Mucosa of stomach (tissue), 1 donor: ENCODE measurements around the gene GNAS.
"Not testable (repeated sequence)": the region's sequence is repeated elsewhere in the genome, so short reads cannot be mapped to it uniquely, and the experiment has no call there.

Experiments used
- H3K27me3 ChIP-seq: one replicate; pipeline ENCODE4 v1.7.0; 2013; ENCODE audit warnings: mild to moderate bottlenecking, low read length; ENCODE audit not compliant: control insufficient read depth, insufficient read depth
- H3K36me3 ChIP-seq: one replicate; pipeline ENCODE4 v1.7.0; 2013; ENCODE audit warnings: low read length; ENCODE audit not compliant: control insufficient read depth, insufficient read depth
- H3K4me1 ChIP-seq: one replicate; pipeline ENCODE4 v1.7.0; 2013; ENCODE audit warnings: mild to moderate bottlenecking, low read length; ENCODE audit not compliant: control insufficient read depth, insufficient read depth
- H3K4me3 ChIP-seq: one replicate; pipeline ENCODE4 v1.7.0; 2013; ENCODE audit warnings: low read length
- H3K9ac ChIP-seq: one replicate; pipeline ENCODE4 v1.7.0; 2013; ENCODE audit warnings: mild to moderate bottlenecking, low read length, moderate library complexity
- H3K9me3 ChIP-seq: one replicate; pipeline ENCODE4 v1.7.0; 2013; ENCODE audit warnings: mild to moderate bottlenecking, low read length, moderate library complexity; ENCODE audit not compliant: control insufficient read depth
- donor health status: Pancreatic carcinoma.

The GNAS gene

DNA sequence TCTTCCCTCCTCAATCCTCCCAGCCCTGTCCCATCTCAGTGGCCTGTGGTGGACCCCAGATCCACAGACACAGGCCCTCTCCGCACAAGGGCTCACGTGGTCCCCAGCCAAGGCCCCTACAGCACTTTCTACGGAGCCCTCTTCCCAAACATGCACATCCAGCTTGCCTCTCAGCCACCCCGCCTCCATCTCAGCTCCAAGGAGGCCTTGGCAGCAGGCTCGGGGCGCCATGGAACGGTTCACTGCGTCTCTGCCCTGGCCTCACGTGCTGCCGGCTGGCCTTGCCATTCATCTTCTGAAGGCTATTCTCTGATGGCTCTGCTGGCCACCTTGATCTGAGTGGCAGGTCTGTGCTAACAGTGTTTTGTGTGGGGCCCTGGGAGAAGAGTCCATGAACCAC, 34.8 kb upstream of the GNAS start:
- H3K4me1 ChIP-seq, result no peaks in the 10 kb centered on the region
- no peaks in the 10 kb centered on the region for H3K9me3 ChIP-seq
- H3K4me3 ChIP-seq, result no peak overlapping the region
- H3K9ac ChIP-seq, result no peak overlapping the region
- no peaks in the 10 kb centered on the region for H3K27me3 ChIP-seq
- no peaks in the 10 kb centered on the region for H3K36me3 ChIP-seq

DNA sequence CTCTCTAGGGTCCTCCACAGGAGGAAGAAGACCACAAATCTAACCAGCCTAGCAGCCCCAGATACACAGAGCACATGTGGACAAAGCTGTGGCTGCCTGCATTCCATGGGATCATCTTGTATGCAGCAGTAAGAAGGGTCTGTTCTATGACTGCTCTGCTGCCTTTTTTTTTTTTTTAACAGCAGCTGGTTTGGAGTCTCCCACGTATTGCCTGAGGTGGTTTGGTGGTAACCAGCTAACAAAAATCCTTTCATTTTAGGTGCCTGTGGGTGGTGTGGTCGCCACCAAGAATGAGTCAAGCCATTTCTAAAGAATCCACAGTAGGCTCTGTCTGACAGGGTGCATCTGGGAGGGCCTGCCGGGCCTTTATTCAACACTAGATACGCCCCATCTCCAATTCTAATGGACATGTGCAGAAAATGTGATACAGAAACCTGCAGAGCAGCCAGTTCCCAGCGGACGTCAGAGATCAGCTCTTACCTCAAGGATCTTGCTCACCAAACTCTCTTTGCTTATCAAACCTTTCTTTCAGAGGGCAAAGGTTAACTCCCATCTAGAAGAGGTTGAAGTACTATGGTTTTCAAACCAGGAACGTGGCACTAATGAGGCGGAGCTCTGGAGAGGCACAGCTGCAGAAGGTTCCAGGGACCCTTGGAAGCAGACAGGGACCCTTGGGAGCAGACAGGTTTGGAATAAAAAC, 33.8 kb upstream of the GNAS start:
- H3K9ac ChIP-seq, result no peak overlapping the region
- no peaks in the 10 kb centered on the region for H3K27me3 ChIP-seq
- H3K4me3 ChIP-seq, result no peak overlapping the region
- no peaks in the 10 kb centered on the region for H3K4me1 ChIP-seq
- H3K9me3 ChIP-seq, result no peaks in the 10 kb centered on the region
- H3K36me3 ChIP-seq, result no peaks in the 10 kb centered on the region

DNA sequence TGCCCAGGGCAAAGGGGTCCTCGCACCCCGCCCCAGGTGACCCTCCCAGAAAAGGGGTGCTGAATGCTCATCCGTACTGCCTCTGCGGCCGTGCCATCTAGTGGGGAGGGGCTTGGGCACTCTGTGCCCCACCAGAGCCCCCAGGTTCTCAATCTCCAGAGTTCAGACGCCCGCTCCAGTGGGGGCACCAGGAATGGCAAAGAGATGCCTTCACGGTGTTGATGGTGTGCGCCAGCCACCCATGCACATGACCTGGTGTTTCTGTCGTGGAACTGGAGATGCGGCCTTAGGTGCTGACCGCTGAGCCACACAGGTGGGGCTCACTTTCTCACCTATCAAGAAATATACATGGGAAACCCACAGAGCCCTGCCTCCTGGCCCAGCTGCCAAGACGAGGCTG, 32.6 kb upstream of the GNAS start:
- H3K4me1 ChIP-seq, result no peaks in the 10 kb centered on the region
- no peaks in the 10 kb centered on the region for H3K9me3 ChIP-seq
- no peak overlapping the region for H3K4me3 ChIP-seq

GRCh38 chr20:58820515-58820914, 32.0 kb upstream of the GNAS start:
- not testable (repeated sequence) for H3K27me3 ChIP-seq, H3K36me3 ChIP-seq, H3K4me1 ChIP-seq, H3K9ac ChIP-seq, H3K4me3 ChIP-seq, H3K9me3 ChIP-seq

More for the DNA sequence above, 32.6 kb upstream of the GNAS start:
- H3K9ac ChIP-seq, result no peak overlapping the region
- no peaks in the 10 kb centered on the region for H3K27me3 ChIP-seq
- H3K36me3 ChIP-seq, result no peaks in the 10 kb centered on the region

- Histone ChIP-seq H3K9me3 (no peaks in the 10 kb centered on the region), H3K36me3 (no peaks in the 10 kb centered on the region), H3K9ac (no peak overlapping the region), H3K4me3 (no peak overlapping the region), H3K4me1 (no peaks in the 10 kb centered on the region), H3K27me3 (no peaks in the 10 kb centered on the region)
These were observed 30.4 kb upstream of the GNAS start for GRCh38 chr20:58822149-58822548.

- Histone ChIP-seq H3K9ac (no peak overlapping the region), H3K36me3 (no peaks in the 10 kb centered on the region), H3K27me3 (no peaks in the 10 kb centered on the region), H3K4me3 (no peak overlapping the region), H3K9me3 (no peaks in the 10 kb centered on the region), H3K4me1 (no peaks in the 10 kb centered on the region)
These were observed 29.5 kb upstream of the GNAS start for GRCh38 chr20:58822748-58823730.

- Histone ChIP-seq H3K4me1 (no peaks in the 10 kb centered on the region), H3K9me3 (no peaks in the 10 kb centered on the region), H3K4me3 (no peak overlapping the region), H3K36me3 (no peaks in the 10 kb centered on the region), H3K9ac (no peak overlapping the region), H3K27me3 (no peaks in the 10 kb centered on the region)
These were observed 27.7 kb upstream of the GNAS start for GRCh38 chr20:58824843-58825242.

DNA sequence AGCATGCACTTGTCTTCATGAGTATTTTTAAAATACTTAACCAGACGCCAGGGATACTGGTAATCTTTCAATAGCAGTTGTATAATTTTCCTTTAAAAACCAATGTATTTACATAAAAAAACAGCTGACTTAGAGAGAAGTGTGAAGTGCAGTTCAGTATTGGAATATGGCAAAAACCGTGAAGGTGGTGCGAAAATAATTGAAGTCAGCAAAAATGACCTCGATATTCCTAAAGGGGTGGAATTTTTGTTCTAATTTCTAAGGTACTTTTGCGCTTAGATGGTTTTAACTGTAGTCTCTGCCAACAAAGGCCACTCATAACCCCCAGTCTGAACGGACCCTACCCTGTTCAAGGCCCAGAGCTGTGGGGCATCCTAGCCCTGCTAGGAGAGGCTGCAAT, 27.1 kb upstream of the GNAS start:
- no peaks in the 10 kb centered on the region for H3K36me3 ChIP-seq
- H3K4me3 ChIP-seq, result no peak overlapping the region
- no peaks in the 10 kb centered on the region for H3K27me3 ChIP-seq
- no peaks in the 10 kb centered on the region for H3K4me1 ChIP-seq
- H3K9ac ChIP-seq, result no peak overlapping the region
- no peaks in the 10 kb centered on the region for H3K9me3 ChIP-seq

GRCh38 chr20:58826271-58826670, 26.2 kb upstream of the GNAS start:
- Histone ChIP-seq H3K9me3 (no peaks in the 10 kb centered on the region), H3K27me3 (no peaks in the 10 kb centered on the region), H3K9ac (no peak overlapping the region), H3K4me1 (no peaks in the 10 kb centered on the region), H3K4me3 (no peak overlapping the region), H3K36me3 (no peaks in the 10 kb centered on the region)

GRCh38 chr20:58828136-58828535, 24.4 kb upstream of the GNAS start:
- Histone ChIP-seq H3K4me1 (no peaks in the 10 kb centered on the region), H3K4me3 (no peak overlapping the region), H3K27me3 (no peaks in the 10 kb centered on the region), H3K9me3 (no peaks in the 10 kb centered on the region), H3K36me3 (no peaks in the 10 kb centered on the region), H3K9ac (no peak overlapping the region)

- H3K27me3 ChIP-seq, H3K4me1 ChIP-seq, H3K9me3 ChIP-seq, H3K9ac ChIP-seq, H3K4me3 ChIP-seq, H3K36me3 ChIP-seq: not testable (repeated sequence)
These were observed 23.7 kb upstream of the GNAS start for GRCh38 chr20:58828804-58829203.

DNA sequence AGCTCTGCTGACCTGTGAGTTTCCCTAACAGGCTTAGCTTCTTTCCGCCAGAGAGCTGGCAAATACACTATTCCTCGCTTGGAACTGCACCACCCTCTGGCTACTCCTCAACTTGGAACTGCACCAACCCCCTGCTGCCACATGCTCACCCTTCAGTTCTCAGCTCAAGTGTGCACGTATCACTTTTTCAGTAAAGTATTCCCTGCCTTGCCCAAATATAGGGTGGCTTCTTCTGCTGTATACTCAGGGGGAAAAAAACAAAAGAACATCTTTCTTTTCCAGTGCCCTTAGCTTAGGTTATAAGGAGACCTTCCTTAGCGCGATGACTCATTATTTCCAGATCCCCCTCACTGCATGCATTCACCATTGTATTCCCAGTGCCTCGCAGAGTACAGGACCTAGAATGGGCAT, 23.0 kb upstream of the GNAS start:
- Histone ChIP-seq H3K9ac (no peak overlapping the region), H3K9me3 (no peaks in the 10 kb centered on the region), H3K36me3 (no peaks in the 10 kb centered on the region), H3K4me3 (no peak overlapping the region), H3K4me1 (no peaks in the 10 kb centered on the region), H3K27me3 (no peaks in the 10 kb centered on the region)
